Ovary (tissue), 10 donors: ENCODE data around the gene FHOD1. TPM values are rescaled to one million over a fixed set of nuclear protein-coding genes. Genes with fewer than 3 reads are reported as not detected.

ENCODE experiments used
- DNase-seq, 5 donors: peaks; one replicate each; pipeline ENCODE4 v3.0.0-alpha.2; 2019 to 2020
- H3K27ac ChIP-seq, 2 donors: fragments of 200-600 bp; one replicate each; pipeline versions ENCODE4 v1.5.1 to v1.8.0; 2019 to 2022
- H3K27me3 ChIP-seq: fragments of 200-600 bp; one replicate; pipeline ENCODE4 v1.8.0; 2022
- H3K36me3 ChIP-seq: fragments of 200-600 bp; sonication (generic); one replicate; pipeline ENCODE4 v1.5.1; 2019
- H3K4me1 ChIP-seq: one replicate; pipeline ENCODE4 v1.8.1; 2013; ENCODE audit warnings: mild to moderate bottlenecking, moderate library complexity; ENCODE audit not compliant: insufficient read depth
- H3K4me3 ChIP-seq: fragments of 200-600 bp; sonication (generic); one replicate; pipeline ENCODE4 v1.5.1; 2017
- H3K9me3 ChIP-seq, 2 donors: fragments of 200-600 bp in 1 of 2; sonication (generic) in 1 of 2; one replicate each; pipeline versions ENCODE4 v1.5.1 to v1.8.1; 2013 to 2019; ENCODE audit warnings: mild to moderate bottlenecking in 1 of 2, moderate library complexity in 1 of 2
- EP300 ChIP-seq: sonication (generic); formaldehyde crosslinking; IDR thresholded peaks from one replicate; pipeline ENCODE4 v1.6.1; 2017; ENCODE audit warnings: antibody characterized with exemption
- POLR2A ChIP-seq: fragments of 450-650 bp; IDR thresholded peaks from one replicate; pipeline ENCODE4 v1.6.1; 2017; ENCODE audit warnings: antibody characterized with exemption, mild to moderate bottlenecking, moderate library complexity
- WGBS, 3 donors: extraction: QIAGEN DNeasy Blood & Tissue Kit in 1 of 3; methylation state at CpG; one replicate each; pipeline versions ENCODE4 v1.1.5 to v1.1.7; 2013 to 2017; 5-methylcytosine and 5-hydroxymethylcytosine counted together
- intact Hi-C, 4 donors: fragments of 100-400 bp; cut with DNase I; formaldehyde crosslinking; loops; one replicate each; pipeline versions ENCODE4 v1.11.0 to v1.15.1; 2022 to 2023
- long read RNA-seq, 3 donors: library from polyadenylated mRNA in 2 of 3; unstranded in 2 of 3; transcript quantifications; one replicate each; pipeline ENCODE4 v2.0.0 and lab custom pipeline, GENCODE V29; 2021 to 2026
- polyA plus RNA-seq, 2 donors: library from polyadenylated mRNA; stranded (reverse); fragments of 200-250 nt in 1 of 2; fragments of 350-450 nt in 1 of 2; fragmentation: Illumina TruSeq in 1 of 2; extraction: RNeasy Lipid Tissue Mini Kit (QIAGEN cat#74804) in 1 of 2; gene quantifications; one replicate each; pipeline ENCODE4 v1.2.3, GENCODE V29; 2013 to 2014
- total RNA-seq, 7 donors: library from RNA; depleted of rRNA in 2 of 7; stranded (reverse); fragments of >200 nt in 2 of 7; fragmentation: NEBNext Ultra II Directional in 3 of 7; extraction: Animal tissue kit (Norgen Biotek cat#: 25700) in 3 of 7; gene quantifications; one replicate each; pipeline versions ENCODE4 v1.1.0 to v1.2.4, GENCODE V29; 2016 to 2023
- TF ChIP-seq, protein P1 (sequence below), 3 donors: fragments of 450-650 bp in 2 of 3; fragments of 200-600 bp in 1 of 3; IDR thresholded peaks; one replicate each; pipeline versions ENCODE4 v1.5.1 to v1.8.0; 2016 to 2022; ENCODE audit warnings: antibody characterized with exemption in 3 of 3, mild to moderate bottlenecking in 1 of 3
- donor health status: DM: no; HTN: no; CAD: no; lungs with moderate emphysema.
- donor health status: DM: no; HTN: no; CAD: no.
- donor health status: Bipolar disorder and iron deficiency.
- donor health status: DM: yes; HTN: yes; CAD: no.
- donor health status: DM: no; HTN: no; CAD: no.
- donor health status: DM: yes; HTN: yes; CAD: no.

FHOD1 gene
- total RNA-seq (10 to 100 TPM; 17.2 to 84.2 (median 41.8) TPM), polyA plus RNA-seq (10 to 100 TPM; 16.0 to 26.2 TPM)
- long read RNA-seq, donor 1, partial matches to known transcripts, result 40 of 51 reads
- long read RNA-seq, donor 1, other reads (novel, unspliced or antisense), result 10 of 51 reads
- long read RNA-seq, donor 2, partial matches to known transcripts, result 41 of 45 reads
- long read RNA-seq, donor 2, other reads (novel, unspliced or antisense), result 0 of 45 reads
- long read RNA-seq, donor 3, transcript FHOD1-201 (22 exons, 3,990 nt), result major isoform, 17 of 66 reads
- long read RNA-seq, donor 3, partial matches to known transcripts, result 33 of 66 reads
- long read RNA-seq, donor 3, other reads (novel, unspliced or antisense), result 16 of 66 reads

DNA sequence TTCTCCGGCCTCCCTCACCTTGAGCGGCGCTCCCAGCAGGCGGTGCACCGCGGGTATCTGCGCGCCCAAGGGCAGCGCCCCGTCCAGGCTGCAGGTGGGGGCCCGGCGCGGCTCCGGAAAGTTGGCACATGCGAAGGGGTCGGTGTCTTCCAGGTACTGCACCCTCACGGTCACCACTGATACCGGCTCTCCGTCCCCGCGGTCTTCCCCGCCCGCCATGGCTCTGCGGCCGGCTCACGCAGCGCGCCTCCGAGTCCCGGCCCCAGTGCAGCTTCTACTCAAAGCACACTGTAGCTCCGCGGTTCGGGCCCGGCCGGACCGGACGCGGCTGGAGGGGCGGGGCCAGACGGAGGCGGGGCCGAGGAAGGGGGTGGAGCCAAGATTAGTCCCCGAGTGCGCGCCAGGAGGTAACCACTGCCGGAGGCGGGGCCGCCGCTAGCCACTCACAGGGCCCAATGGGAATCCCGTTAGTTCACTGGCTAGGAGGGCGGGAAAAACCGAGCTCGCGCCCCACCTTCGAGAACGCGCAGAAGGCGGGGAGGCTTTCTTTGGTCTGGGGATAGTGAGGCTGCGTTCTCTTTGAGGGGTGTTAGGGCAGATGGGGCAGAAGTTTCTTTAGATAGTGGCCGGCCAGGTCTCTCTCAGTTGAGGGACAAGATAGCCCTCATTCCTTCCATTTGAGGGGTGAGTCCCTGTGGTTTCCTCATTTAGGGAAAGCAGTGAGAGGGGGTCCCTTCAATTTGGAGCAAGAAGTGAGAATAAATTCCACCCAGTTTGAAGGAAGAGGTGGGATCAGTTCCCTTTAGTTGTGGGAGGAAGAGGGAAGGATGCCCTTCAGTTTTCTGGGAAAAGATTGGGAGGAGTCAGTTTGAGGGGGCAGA, at the start of gene FHOD1:
Gene FHOD1, minus strand, starts transcription at position 290 of the 881 bp plus-strand sequence. Its CDS starts 71 bp downstream, at position 219.
- no peaks in the 10 kb centered on the region for H3K9me3 ChIP-seq
- WGBS, 3 donors, result 0 to 1% (median 0%) methylated on average over 60 of the region's 60 CpGs
- no peaks in the 10 kb centered on the region for H3K36me3 ChIP-seq
- peak; percentile 98 to 100 (median 99) for DNase-seq
- TF ChIP-seq, protein P1, sequence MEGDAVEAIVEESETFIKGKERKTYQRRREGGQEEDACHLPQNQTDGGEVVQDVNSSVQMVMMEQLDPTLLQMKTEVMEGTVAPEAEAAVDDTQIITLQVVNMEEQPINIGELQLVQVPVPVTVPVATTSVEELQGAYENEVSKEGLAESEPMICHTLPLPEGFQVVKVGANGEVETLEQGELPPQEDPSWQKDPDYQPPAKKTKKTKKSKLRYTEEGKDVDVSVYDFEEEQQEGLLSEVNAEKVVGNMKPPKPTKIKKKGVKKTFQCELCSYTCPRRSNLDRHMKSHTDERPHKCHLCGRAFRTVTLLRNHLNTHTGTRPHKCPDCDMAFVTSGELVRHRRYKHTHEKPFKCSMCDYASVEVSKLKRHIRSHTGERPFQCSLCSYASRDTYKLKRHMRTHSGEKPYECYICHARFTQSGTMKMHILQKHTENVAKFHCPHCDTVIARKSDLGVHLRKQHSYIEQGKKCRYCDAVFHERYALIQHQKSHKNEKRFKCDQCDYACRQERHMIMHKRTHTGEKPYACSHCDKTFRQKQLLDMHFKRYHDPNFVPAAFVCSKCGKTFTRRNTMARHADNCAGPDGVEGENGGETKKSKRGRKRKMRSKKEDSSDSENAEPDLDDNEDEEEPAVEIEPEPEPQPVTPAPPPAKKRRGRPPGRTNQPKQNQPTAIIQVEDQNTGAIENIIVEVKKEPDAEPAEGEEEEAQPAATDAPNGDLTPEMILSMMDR (IDR thresholded peaks at IDR 0.05), result no peak
- peak; percentile 60 for TF ChIP-seq POLR2A
- H3K27me3 ChIP-seq, result no peaks in the 10 kb centered on the region
- intact Hi-C loops, result no loop called here
- peak within 1 kb of the TSS; percentile 79 for H3K4me3 ChIP-seq
- H3K4me1 ChIP-seq, result peaks cover 12% of the 10 kb centered on the region
- peak within 1 kb of the TSS; percentile 61 to 85 for H3K27ac ChIP-seq

DNA sequence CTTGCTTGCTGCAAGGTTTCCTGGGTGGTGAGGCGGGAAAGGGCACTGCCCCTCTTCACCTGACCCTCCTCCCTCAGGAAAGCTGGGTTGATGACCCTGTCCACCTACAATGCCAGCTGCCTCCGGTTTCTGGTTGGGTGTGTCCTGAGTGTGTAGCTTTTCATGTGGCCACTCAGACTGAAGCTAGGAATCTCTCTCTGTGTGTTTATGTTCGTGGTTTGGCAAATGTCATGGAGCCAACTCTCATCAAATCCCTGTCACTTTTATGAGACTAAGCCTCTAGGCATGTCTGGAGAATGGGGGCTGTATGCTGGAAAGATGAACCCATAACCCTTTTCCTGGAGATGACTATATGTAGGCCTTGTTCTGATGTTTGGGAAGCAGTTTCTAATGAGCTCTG, 49.1 kb upstream of the FHOD1 start:
- Histone ChIP-seq H3K36me3 (no peaks in the 10 kb centered on the region), H3K27me3 (no peaks in the 10 kb centered on the region), H3K4me1 (no peaks in the 10 kb centered on the region), H3K4me3 (no peak overlapping the region), H3K9me3 (no peaks in the 10 kb centered on the region), H3K27ac (no peak overlapping the region)
- WGBS, 3 donors, result 55 to 61% (median 58%) methylated on average over 3 of the region's 3 CpGs
- no peak for TF ChIP-seq POLR2A
- intact Hi-C loops, result no loop called here
- no peak for DNase-seq

DNA sequence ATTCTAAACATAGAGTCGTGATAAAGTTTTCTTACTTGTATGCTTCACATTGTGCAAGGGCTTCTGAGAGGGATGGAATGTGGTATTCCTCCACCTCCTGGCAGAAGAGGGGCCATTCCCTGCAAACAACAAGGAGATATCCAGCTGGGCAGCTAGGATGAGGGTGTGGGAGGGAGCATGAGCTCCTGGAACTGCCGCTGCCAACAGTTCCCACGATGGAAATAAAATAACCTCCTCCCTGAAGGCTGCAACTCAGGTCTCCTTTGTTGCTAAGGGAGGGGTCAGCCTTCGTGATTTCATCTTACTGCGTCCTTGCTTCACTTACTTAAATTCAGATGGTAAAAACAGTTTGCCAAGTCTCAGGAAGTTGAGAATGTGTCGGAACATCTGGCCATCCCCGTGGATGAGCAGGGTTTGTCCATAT, 47.7 kb upstream of the FHOD1 start:
- Histone ChIP-seq H3K36me3 (no peaks in the 10 kb centered on the region), H3K27ac (no peak overlapping the region), H3K4me1 (no peaks in the 10 kb centered on the region), H3K27me3 (no peaks in the 10 kb centered on the region), H3K9me3 (no peaks in the 10 kb centered on the region), H3K4me3 (no peak overlapping the region)
- TF ChIP-seq EP300 (no peak), POLR2A (no peak)
- TF ChIP-seq, protein P1 (IDR thresholded peaks at IDR 0.05), result no peak
- intact Hi-C loops, result no loop called here
- no peak for DNase-seq
- 6 to 12% (median 10%) methylated on average over 7 of the region's 7 CpGs for WGBS, 3 donors

DNA sequence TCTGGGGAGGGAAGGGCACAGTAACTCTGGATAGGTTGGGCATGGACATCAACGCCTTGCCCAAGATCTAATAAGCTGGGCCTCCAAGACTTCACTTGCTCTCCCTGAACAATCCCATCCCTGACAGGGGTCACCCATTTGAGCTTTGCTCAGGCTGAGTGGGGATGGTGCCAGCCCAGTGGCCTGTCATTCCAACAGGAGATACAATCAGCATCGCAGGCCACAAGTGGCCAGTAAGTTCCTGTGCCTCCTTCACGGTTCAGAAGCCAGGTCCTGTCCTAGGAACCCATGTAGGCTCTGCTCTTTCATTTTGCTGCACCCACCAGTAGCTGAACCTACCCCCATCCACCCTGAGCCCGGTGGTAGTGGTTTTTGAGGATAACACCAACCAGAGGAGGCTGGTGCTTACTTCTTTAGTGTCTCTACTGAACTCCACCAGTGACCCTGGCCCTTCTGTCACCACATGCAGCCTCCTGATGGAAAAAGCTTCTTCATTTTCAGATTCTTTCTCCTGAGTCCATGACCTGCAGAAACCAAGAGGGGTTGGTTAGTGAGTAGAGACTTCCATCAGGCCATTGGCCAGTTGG, 47.0 kb upstream of the FHOD1 start:
- intact Hi-C loops, result no loop called here
- Histone ChIP-seq H3K27ac (no peak overlapping the region), H3K4me1 (no peaks in the 10 kb centered on the region), H3K9me3 (no peaks in the 10 kb centered on the region), H3K27me3 (no peaks in the 10 kb centered on the region), H3K36me3 (no peaks in the 10 kb centered on the region), H3K4me3 (no peak overlapping the region)
- no peak for DNase-seq
- TF ChIP-seq POLR2A, result no peak
- TF ChIP-seq, protein P1 (IDR thresholded peaks at IDR 0.05), result no peak
- no peak for TF ChIP-seq EP300
- WGBS, 3 donors, result 92 to 97% (median 93%) methylated on average over 4 of the region's 4 CpGs
